ENCODE data around the gene RB1. TPM values are rescaled to one million over a fixed set of nuclear protein-coding genes. Genes with fewer than 3 reads are reported as not detected.
A peak's percentile ranks its signal among the peaks of the same experiment; 100 is the strongest.

The RB1 gene
- total RNA-seq, 1 donor from 2014 or later, result 26.5 TPM

- no peak for DNase-seq (ENCODE audit: low spot score)
- Mint-ChIP-seq H3K9me3 (no peaks in the 10 kb centered on the region), H3K4me3 (no peak overlapping the region), H3K27ac (peak overlapping the region; percentile 24), H3K4me1 (ENCODE audit: low read depth) (peaks cover 75% of the 10 kb centered on the region), H3K36me3 (ENCODE audit: low read depth) (peaks cover 18% of the 10 kb centered on the region), H3K27me3 (ENCODE audit: insufficient read depth) (no peaks in the 10 kb centered on the region)
- intact Hi-C loops (cut with micrococcal nuclease), result no loop called here
These were observed 199.2 kb downstream of the RB1 start for GRCh38 chr13:48502601-48503319.

- H3K4me3 Mint-ChIP-seq, result peak overlapping the region; percentile 32
- DNase-seq (ENCODE audit: low spot score), result no peak
- H3K27me3 Mint-ChIP-seq (ENCODE audit: insufficient read depth), result peaks cover 3% of the 10 kb centered on the region
- H3K4me1 Mint-ChIP-seq (ENCODE audit: low read depth), result peaks cover 65% of the 10 kb centered on the region
- no peaks in the 10 kb centered on the region for H3K9me3 Mint-ChIP-seq
- peaks cover 12% of the 10 kb centered on the region for H3K36me3 Mint-ChIP-seq (ENCODE audit: low read depth)
- peak overlapping the region; percentile 11 for H3K27ac Mint-ChIP-seq
- intact Hi-C loops (cut with micrococcal nuclease), result loop anchor here (1.0 to 5.0 kb wide), 7 partner anchors 12 to 388 kb away; no protein-coding TSS in a partner anchor
These were observed 201.1 kb downstream of the RB1 start for GRCh38 chr13:48504606-48505005.

GRCh38 chr13:48505012-48505411 is 201.5 kb downstream of the RB1 start:
- Mint-ChIP-seq H3K9me3 (no peaks in the 10 kb centered on the region), H3K4me1 (ENCODE audit: low read depth) (peaks cover 68% of the 10 kb centered on the region), H3K4me3 (peak overlapping the region; percentile 38), H3K36me3 (ENCODE audit: low read depth) (peaks cover 12% of the 10 kb centered on the region), H3K27me3 (ENCODE audit: insufficient read depth) (peaks cover 3% of the 10 kb centered on the region), H3K27ac (peak overlapping the region; percentile 62)
- intact Hi-C loops (cut with micrococcal nuclease), result loop anchor here (1.0 to 5.0 kb wide), 7 partner anchors 13 to 387 kb away; no protein-coding TSS in a partner anchor
- DNase-seq (ENCODE audit: low spot score), result no peak

DNA sequence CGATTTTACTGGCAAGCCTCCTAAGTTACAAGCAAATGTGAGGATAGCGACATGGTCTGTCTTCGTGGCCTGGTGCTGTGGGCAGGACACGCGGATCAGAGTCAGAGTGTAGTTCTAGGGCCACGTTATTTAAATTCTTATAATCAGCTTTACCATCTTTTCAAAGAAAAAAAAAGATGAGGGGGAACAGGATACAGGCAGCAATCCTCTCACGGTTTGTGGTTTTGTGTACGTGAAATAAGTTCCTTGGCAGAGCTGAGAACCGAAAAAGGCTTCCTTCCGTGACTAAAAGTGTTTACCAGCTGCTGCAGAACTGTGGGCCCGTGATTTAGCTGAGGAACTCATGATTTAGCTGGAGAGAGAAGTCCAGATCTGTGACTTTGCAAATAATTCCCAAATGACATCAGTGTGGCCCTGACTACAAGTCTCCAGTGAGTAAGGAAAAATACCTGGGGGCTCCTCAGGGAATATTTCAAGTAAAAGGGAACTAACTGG is 202.1 kb downstream of the RB1 start:
- peaks cover 4% of the 10 kb centered on the region for H3K27me3 Mint-ChIP-seq (ENCODE audit: insufficient read depth)
- H3K4me1 Mint-ChIP-seq (ENCODE audit: low read depth), result peaks cover 68% of the 10 kb centered on the region
- peaks cover 12% of the 10 kb centered on the region for H3K36me3 Mint-ChIP-seq (ENCODE audit: low read depth)

GRCh38 chr13:48506092-48506701 is 202.6 kb downstream of the RB1 start:
- H3K4me1 Mint-ChIP-seq (ENCODE audit: low read depth), result peaks cover 62% of the 10 kb centered on the region
- intact Hi-C loops (cut with micrococcal nuclease), result loop anchor here (5.0 kb wide), 2 partner anchors 159 to 174 kb away; no protein-coding TSS in a partner anchor
- H3K4me3 Mint-ChIP-seq, result peak overlapping the region; percentile 38
- peak overlapping the region; percentile 25 for H3K27ac Mint-ChIP-seq
- peaks cover 5% of the 10 kb centered on the region for H3K27me3 Mint-ChIP-seq (ENCODE audit: insufficient read depth)
- H3K9me3 Mint-ChIP-seq, result no peaks in the 10 kb centered on the region
- peaks cover 9% of the 10 kb centered on the region for H3K36me3 Mint-ChIP-seq (ENCODE audit: low read depth)
- no peak for DNase-seq (ENCODE audit: low spot score)

More for the DNA sequence above, 202.1 kb downstream of the RB1 start:
- peak overlapping the region; percentile 38 for H3K4me3 Mint-ChIP-seq
- peak; percentile 57 for DNase-seq (ENCODE audit: low spot score)
- H3K27ac Mint-ChIP-seq, result peak overlapping the region; percentile 62
- no peaks in the 10 kb centered on the region for H3K9me3 Mint-ChIP-seq
- intact Hi-C loops (cut with micrococcal nuclease), result loop anchor here (1.0 to 5.0 kb wide), 7 partner anchors 13 to 387 kb away; no protein-coding TSS in a partner anchor

- Mint-ChIP-seq H3K4me1 (ENCODE audit: low read depth) (peaks cover 56% of the 10 kb centered on the region), H3K27me3 (ENCODE audit: insufficient read depth) (peaks cover 5% of the 10 kb centered on the region), H3K9me3 (no peaks in the 10 kb centered on the region), H3K4me3 (no peak overlapping the region), H3K27ac (no peak overlapping the region), H3K36me3 (ENCODE audit: low read depth) (peaks cover 13% of the 10 kb centered on the region)
- DNase-seq (ENCODE audit: low spot score), result no peak
- intact Hi-C loops (cut with micrococcal nuclease), result loop anchor here (5.0 kb wide), 2 partner anchors 160 to 175 kb away; no protein-coding TSS in a partner anchor
These were observed 203.5 kb downstream of the RB1 start for GRCh38 chr13:48507021-48507420.

DNA sequence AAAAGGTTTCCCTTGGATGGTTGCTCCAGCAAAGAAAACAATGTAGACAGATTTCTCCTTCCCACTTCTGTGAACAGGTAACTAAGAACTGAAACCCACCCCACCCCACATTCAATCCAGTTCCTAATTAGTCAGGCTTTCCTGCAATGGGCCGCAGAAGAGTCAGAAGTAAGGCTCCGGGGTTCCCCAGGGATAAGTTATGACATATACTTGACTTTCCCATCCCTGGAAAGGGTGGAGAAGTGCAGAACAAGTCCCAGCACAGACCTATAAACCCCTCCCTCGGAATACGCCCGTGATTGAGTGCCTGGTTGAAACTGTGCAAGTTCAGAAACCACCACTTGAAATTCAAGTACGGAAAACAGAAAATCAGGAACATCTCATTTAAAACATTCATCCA is 204.5 kb downstream of the RB1 start:
- Mint-ChIP-seq H3K4me3 (no peak overlapping the region), H3K27me3 (ENCODE audit: insufficient read depth) (peaks cover 8% of the 10 kb centered on the region), H3K9me3 (no peaks in the 10 kb centered on the region), H3K4me1 (ENCODE audit: low read depth) (peaks cover 51% of the 10 kb centered on the region), H3K27ac (no peak overlapping the region), H3K36me3 (ENCODE audit: low read depth) (peaks cover 19% of the 10 kb centered on the region)
- no peak for DNase-seq (ENCODE audit: low spot score)
- intact Hi-C loops (cut with micrococcal nuclease), result loop anchor here (5.0 kb wide), 2 partner anchors 161 to 176 kb away; no protein-coding TSS in a partner anchor

DNA sequence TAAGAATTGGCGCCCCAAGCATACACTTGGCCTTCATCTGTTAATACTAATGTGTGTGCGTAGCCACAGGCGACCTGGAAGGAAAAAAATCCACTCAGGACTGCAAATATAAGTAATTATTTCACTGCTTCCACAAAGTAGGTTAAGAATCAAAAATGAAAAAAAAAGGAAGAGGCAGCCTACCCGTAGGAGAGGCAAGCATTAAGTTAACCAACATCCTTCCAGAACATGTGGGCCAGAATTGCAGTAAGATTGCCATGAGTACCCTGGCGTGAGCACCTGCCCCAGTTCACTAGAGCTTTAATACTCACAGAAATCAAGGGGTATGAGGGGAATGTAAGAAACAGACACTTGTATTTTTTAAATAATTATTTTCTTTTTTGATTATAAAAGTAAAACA is 207.1 kb downstream of the RB1 start:
- DNase-seq (ENCODE audit: low spot score), result no peak
- intact Hi-C loops (cut with micrococcal nuclease), result no loop called here
- Mint-ChIP-seq H3K27ac (no peak overlapping the region), H3K27me3 (ENCODE audit: insufficient read depth) (peaks cover 8% of the 10 kb centered on the region), H3K36me3 (ENCODE audit: low read depth) (peaks cover 16% of the 10 kb centered on the region), H3K9me3 (no peaks in the 10 kb centered on the region), H3K4me3 (no peak overlapping the region), H3K4me1 (ENCODE audit: low read depth) (peaks cover 28% of the 10 kb centered on the region)

- intact Hi-C loops (cut with micrococcal nuclease), result no loop called here
- DNase-seq (ENCODE audit: low spot score), result no peak
- no peaks in the 10 kb centered on the region for H3K9me3 Mint-ChIP-seq
These were observed 208.2 kb downstream of the RB1 start for GRCh38 chr13:48511621-48512230.

DNA sequence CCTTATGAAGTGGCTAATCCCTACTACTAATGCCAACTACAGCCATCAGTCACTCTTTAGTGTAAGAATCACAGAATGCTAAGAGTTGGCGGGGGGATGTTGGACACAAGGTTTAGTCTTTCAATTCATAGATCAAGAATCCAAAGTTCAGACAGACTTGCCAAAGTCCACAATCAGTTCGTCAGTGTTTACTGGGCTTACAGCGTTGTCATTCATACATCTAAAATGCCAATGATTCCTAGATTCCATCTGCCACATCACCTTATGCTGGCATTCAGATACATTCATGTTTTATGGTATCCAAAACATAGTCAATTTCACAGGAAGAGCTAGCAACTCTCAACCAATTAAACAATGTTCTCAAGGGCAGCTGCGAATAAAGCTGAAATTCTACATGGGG is 211.2 kb downstream of the RB1 start:
- Mint-ChIP-seq H3K27me3 (ENCODE audit: insufficient read depth) (peaks cover 9% of the 10 kb centered on the region), H3K4me3 (no peak overlapping the region), H3K4me1 (ENCODE audit: low read depth) (peaks cover 5% of the 10 kb centered on the region), H3K36me3 (ENCODE audit: low read depth) (peaks cover 18% of the 10 kb centered on the region), H3K27ac (no peak overlapping the region), H3K9me3 (no peaks in the 10 kb centered on the region)
- intact Hi-C loops (cut with micrococcal nuclease), result no loop called here
- no peak for DNase-seq (ENCODE audit: low spot score)

More at GRCh38 chr13:48511621-48512230, 208.2 kb downstream of the RB1 start:
- H3K27me3 Mint-ChIP-seq (ENCODE audit: insufficient read depth), result peaks cover 8% of the 10 kb centered on the region
- no peak overlapping the region for H3K4me3 Mint-ChIP-seq
- H3K4me1 Mint-ChIP-seq (ENCODE audit: low read depth), result peaks cover 18% of the 10 kb centered on the region
- H3K27ac Mint-ChIP-seq, result no peak overlapping the region
- H3K36me3 Mint-ChIP-seq (ENCODE audit: low read depth), result peaks cover 15% of the 10 kb centered on the region

- peaks cover 20% of the 10 kb centered on the region for H3K36me3 Mint-ChIP-seq (ENCODE audit: low read depth)
- no peak for DNase-seq (ENCODE audit: low spot score)
- H3K9me3 Mint-ChIP-seq, result no peaks in the 10 kb centered on the region
- H3K4me3 Mint-ChIP-seq, result no peak overlapping the region
- H3K4me1 Mint-ChIP-seq (ENCODE audit: low read depth), result no peaks in the 10 kb centered on the region
- peaks cover 7% of the 10 kb centered on the region for H3K27me3 Mint-ChIP-seq (ENCODE audit: insufficient read depth)
- intact Hi-C loops (cut with micrococcal nuclease), result no loop called here
- no peak overlapping the region for H3K27ac Mint-ChIP-seq
These were observed 212.2 kb downstream of the RB1 start for GRCh38 chr13:48515732-48516131.

DNA sequence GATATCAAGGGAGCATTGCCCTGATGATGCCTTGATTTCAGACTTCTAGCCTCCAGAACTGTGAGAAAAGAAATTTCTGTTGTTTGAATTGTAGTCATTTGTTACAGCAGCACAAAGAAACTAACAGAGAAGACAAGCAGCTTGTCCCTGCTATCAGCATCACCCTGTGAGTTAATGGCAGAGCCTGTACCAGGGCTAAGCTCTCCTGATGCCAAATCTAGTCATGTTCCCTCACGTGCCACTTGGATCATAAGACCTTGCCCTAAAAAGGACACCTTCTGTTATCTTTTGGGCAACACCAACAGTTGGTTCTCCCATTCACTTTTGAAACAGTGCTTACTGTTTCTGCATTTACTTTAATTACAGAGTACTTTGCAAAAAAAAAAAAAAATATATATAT is 214.5 kb downstream of the RB1 start:
- Mint-ChIP-seq H3K9me3 (no peaks in the 10 kb centered on the region), H3K36me3 (ENCODE audit: low read depth) (peaks cover 10% of the 10 kb centered on the region), H3K4me3 (no peak overlapping the region), H3K27ac (no peak overlapping the region), H3K4me1 (ENCODE audit: low read depth) (no peaks in the 10 kb centered on the region), H3K27me3 (ENCODE audit: insufficient read depth) (peaks cover 5% of the 10 kb centered on the region)
- intact Hi-C loops (cut with micrococcal nuclease), result no loop called here
- no peak for DNase-seq (ENCODE audit: low spot score)

DNA sequence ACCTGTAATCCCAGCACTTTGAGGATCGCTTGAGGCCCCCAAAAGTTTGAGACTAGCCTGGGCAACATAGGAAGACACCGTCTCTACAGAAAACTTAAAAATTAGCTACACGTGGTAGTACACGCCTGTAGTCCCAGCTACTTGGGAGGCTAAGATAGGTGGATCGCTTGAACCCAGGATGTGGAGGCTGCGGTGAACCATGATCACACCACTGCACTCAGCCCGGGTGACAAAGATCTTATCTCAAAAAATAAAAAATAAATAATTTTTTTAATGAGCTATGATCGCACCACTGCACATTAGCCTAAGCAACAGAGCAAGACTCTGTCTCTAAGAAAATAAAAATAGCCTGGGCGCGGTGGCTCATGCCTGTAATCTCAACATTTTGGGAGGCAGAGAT is 222.7 kb downstream of the RB1 start:
- no peak overlapping the region for H3K27ac Mint-ChIP-seq
- peaks cover 11% of the 10 kb centered on the region for H3K4me1 Mint-ChIP-seq (ENCODE audit: low read depth)
- H3K4me3 Mint-ChIP-seq, result no peak overlapping the region
- H3K27me3 Mint-ChIP-seq (ENCODE audit: insufficient read depth), result peaks cover 8% of the 10 kb centered on the region
- H3K9me3 Mint-ChIP-seq, result no peaks in the 10 kb centered on the region
- intact Hi-C loops (cut with micrococcal nuclease), result no loop called here
- DNase-seq (ENCODE audit: low spot score), result no peak
- no peaks in the 10 kb centered on the region for H3K36me3 Mint-ChIP-seq (ENCODE audit: low read depth)

All from activated T-helper 1 cell treated with anti-CD3 and anti-CD28 coated beads, Interleukin-12 subunit alpha, Interleukin-12 subunit beta, Interleukin-2, Interleukin-4 antibody, amounts not matched to agents 30 ng/mL and 10 ng/mL and 1 ng/mL, durations not matched to agents 14 hours and 24 hours and 36 hours (primary cell).